GM23338 (cell line): ENCODE measurements around the gene SSTR5. TPM values are rescaled to one million over a fixed set of nuclear protein-coding genes. Genes with fewer than 3 reads are reported as not detected.

ENCODE experiments used
- ATAC-seq: fragments of 200-7000 bp; cut with Tn5 transposase; 3 replicates; pipeline ENCODE4 v1.9.1; 2020
- DNase-seq: peaks from one replicate; pipeline ENCODE4 v3.0.0-alpha.2; 2015; ENCODE audit warnings: low spot score
- H2AFZ ChIP-seq: fragments of 200-600 bp; sonication (generic); 2 replicates; pipeline ENCODE4 v1.8.0; 2016; ENCODE audit warnings: antibody characterized with exemption, mild to moderate bottlenecking, moderate library complexity
- H3F3A ChIP-seq: fragments of 200-600 bp; sonication (generic); replicated peaks from 2 replicates; pipeline ENCODE4 v1.8.0; 2017; ENCODE audit warnings: antibody characterized with exemption, mixed run types, low read depth
- H3K27ac ChIP-seq: fragments of 200-600 bp; sonication (generic); 2 replicates; pipeline ENCODE4 v1.6.1; 2016; ENCODE audit warnings: low read depth
- H3K27me3 ChIP-seq: fragments of 200-600 bp; sonication (generic); 2 replicates; pipeline ENCODE4 v1.8.0; 2016; ENCODE audit warnings: mild to moderate bottlenecking, mixed run types, moderate library complexity; ENCODE audit not compliant: insufficient read depth
- H3K36me3 ChIP-seq: fragments of 200-600 bp; sonication (generic); 2 replicates; pipeline ENCODE4 v1.8.0; 2016; ENCODE audit warnings: mild to moderate bottlenecking; ENCODE audit not compliant: insufficient read depth
- H3K4me1 ChIP-seq: fragments of 200-600 bp; sonication (generic); 2 replicates; pipeline ENCODE4 v1.8.0; 2016; ENCODE audit warnings: mild to moderate bottlenecking, moderate library complexity; ENCODE audit not compliant: insufficient read depth
- H3K4me2 ChIP-seq: fragments of 200-600 bp; sonication (generic); 2 replicates; pipeline ENCODE4 v1.7.1; 2017; ENCODE audit warnings: mixed run types
- H3K4me3 ChIP-seq: fragments of 200-600 bp; sonication (generic); 2 replicates; pipeline ENCODE4 v1.6.1; 2016; ENCODE audit warnings: mixed run types
- H3K79me2 ChIP-seq: fragments of 200-600 bp; sonication (generic); replicated peaks from 2 replicates; pipeline ENCODE4 v1.8.0; 2017; ENCODE audit warnings: mild to moderate bottlenecking; ENCODE audit not compliant: insufficient read depth
- H3K9me2 ChIP-seq: fragments of 200-600 bp; sonication (generic); 2 replicates; pipeline ENCODE4 v1.8.0; 2017; ENCODE audit not compliant: insufficient read depth
- H4K20me1 ChIP-seq: fragments of 200-600 bp; sonication (generic); replicated peaks from 2 replicates; pipeline ENCODE4 v1.8.0; 2017; ENCODE audit warnings: mild to moderate bottlenecking; ENCODE audit not compliant: insufficient read depth
- H3K27ac Mint-ChIP-seq: 2 replicates; pipeline ENCODE4 v1.8.0; 2020; ENCODE audit warnings: inconsistent platforms, mild to moderate bottlenecking, moderate library complexity, mixed read lengths
- H3K27me3 Mint-ChIP-seq: 3 replicates; pipeline ENCODE4 v1.8.0; 2022; ENCODE audit warnings: low read depth, mild to moderate bottlenecking, moderate library complexity, mixed read lengths, inconsistent platforms; ENCODE audit not compliant: insufficient read depth, poor library complexity
- H3K36me3 Mint-ChIP-seq: 3 replicates; pipeline ENCODE4 v1.8.0; 2021; ENCODE audit warnings: low read depth, mild to moderate bottlenecking, inconsistent platforms, moderate library complexity, mixed read lengths
- H3K4me1 Mint-ChIP-seq: 3 replicates; pipeline ENCODE4 v1.8.0; 2020; ENCODE audit warnings: mild to moderate bottlenecking, inconsistent platforms, mixed read lengths
- H3K4me3 Mint-ChIP-seq: 3 replicates; pipeline ENCODE4 v1.8.0; 2021; ENCODE audit warnings: moderate library complexity, mild to moderate bottlenecking, inconsistent platforms, mixed read lengths
- H3K9me3 Mint-ChIP-seq: 3 replicates; pipeline ENCODE4 v1.8.0; 2020; ENCODE audit warnings: moderate library complexity, mild to moderate bottlenecking, inconsistent platforms, mixed read lengths
- CREB1 ChIP-seq: fragments of 250-450 bp; sonication (Bioruptor Pico); IDR thresholded peaks from 2 replicates; pipeline ENCODE4 v1.5.0; 2020; ENCODE audit warnings: low read depth, mild to moderate bottlenecking, moderate library complexity
- CTCF ChIP-seq, 2 experiments: fragments of 200-600 bp in 1 of 2; sonication (generic) in 1 of 2; conservative IDR thresholded peaks; 2 replicates each; pipeline versions ENCODE4 v1.5.1 to v1.6.1; 2016 to 2017; ENCODE audit warnings: antibody characterized with exemption in 2 of 2, low read depth in 2 of 2, mild to moderate bottlenecking in 2 of 2, moderate library complexity in 1 of 2
- ETS1 ChIP-seq: IDR thresholded peaks from 2 replicates; pipeline ENCODE4 v1.6.1; 2016; ENCODE audit warnings: antibody characterized with exemption
- EZH2 ChIP-seq: fragments of 200-600 bp; sonication (generic); IDR thresholded peaks from one replicate; pipeline ENCODE4 v1.8.0; 2017; ENCODE audit warnings: antibody characterized with exemption, mild to moderate bottlenecking, low read depth; ENCODE audit not compliant: unreplicated experiment
- EZH2phosphoT487 ChIP-seq: fragments of 200-600 bp; sonication (generic); IDR thresholded peaks from one replicate; pipeline ENCODE4 v1.8.1; 2018; ENCODE audit warnings: antibody characterized with exemption; ENCODE audit not compliant: unreplicated experiment
- JUNB ChIP-seq: IDR thresholded peaks from one replicate; pipeline ENCODE4 v1.6.1; 2016; ENCODE audit warnings: antibody characterized with exemption; ENCODE audit not compliant: unreplicated experiment
- NANOG ChIP-seq: IDR thresholded peaks from 2 replicates; pipeline ENCODE4 v1.6.1; 2016; ENCODE audit warnings: antibody characterized with exemption, borderline replicate concordance
- POLR2AphosphoS5 ChIP-seq: IDR thresholded peaks from 2 replicates; pipeline ENCODE4 v1.6.1; 2016; ENCODE audit warnings: antibody characterized with exemption, low read depth
- REST ChIP-seq: IDR thresholded peaks from one replicate; pipeline ENCODE4 v1.6.1; 2018; ENCODE audit warnings: antibody characterized with exemption; ENCODE audit not compliant: unreplicated experiment
- STAT1 ChIP-seq: IDR thresholded peaks from one replicate; pipeline ENCODE4 v1.6.1; 2016; ENCODE audit warnings: antibody characterized with exemption; ENCODE audit not compliant: unreplicated experiment
- ZNF331 ChIP-seq: fragments of 250-450 bp; sonication (Bioruptor Pico); IDR thresholded peaks from 2 replicates; pipeline ENCODE4 v1.5.0; 2020; ENCODE audit warnings: low read depth, mild to moderate bottlenecking, moderate library complexity
- polyA plus RNA-seq: library from polyadenylated mRNA; unstranded; fragments of >200 nt; fragmentation: Nextera tagmentation; extraction: Ambion mirVana; gene quantifications from 2 replicates; pipeline ENCODE4 v1.2.1, GENCODE V29; 2016
- total RNA-seq: library from RNA; depleted of rRNA; stranded (reverse); fragments of >200 nt; shearing (Covaris generic); gene quantifications from 2 replicates; pipeline ENCODE4 v1.2.3, GENCODE V29; 2014

Gene SSTR5
- total and polyA plus RNA-seq, 2 experiments from 2014 or later, result 0.60 to 1.0 TPM

- TF ChIP-seq ETS1 (no peak), NANOG (no peak), EZH2phosphoT487 (no peak), STAT1 (no peak)
Measured at GRCh38 chr16:1059310-1059709, 13.2 kb upstream of the SSTR5 start (continued).

GRCh38 chr16:1060416-1061340 is 11.9 kb upstream of the SSTR5 start:
- H3K9me3 Mint-ChIP-seq, result peaks cover 8% of the 10 kb centered on the region
- no peaks in the 10 kb centered on the region for H3K9me2 ChIP-seq
- TF ChIP-seq EZH2, result no peak
- TF ChIP-seq CREB1 (CRISPR knock-in tag), result no peak
- no peak for TF ChIP-seq EZH2phosphoT487
- no peak for TF ChIP-seq REST
- TF ChIP-seq CTCF (conservative IDR thresholded peaks at IDR 0.05; ENCODE audit: low read depth in 2 of 2), result no peak
- TF ChIP-seq JUNB, result no peak
- TF ChIP-seq ZNF331 (CRISPR knock-in tag), result no peak
- no peak for TF ChIP-seq POLR2AphosphoS5

More at GRCh38 chr16:1060416-1061340, 11.9 kb upstream of the SSTR5 start:
- Histone ChIP-seq H3K4me1 (no peaks in the 10 kb centered on the region), H4K20me1 (no peaks in the 10 kb centered on the region), H2AFZ (no peak overlapping the region), H3K4me2 (no peak overlapping the region), H3F3A (no peaks in the 10 kb centered on the region), H3K36me3 (no peaks in the 10 kb centered on the region), H3K4me3 (no peak overlapping the region), H3K27ac (no peak overlapping the region), H3K27me3 (no peaks in the 10 kb centered on the region), H3K79me2 (no peaks in the 10 kb centered on the region)
- Mint-ChIP-seq H3K27ac (no peak overlapping the region), H3K27me3 (peaks cover 5% of the 10 kb centered on the region), H3K4me1 (no peaks in the 10 kb centered on the region; the same call in 2 of the 3 replicates), H3K36me3 (peaks cover 3% of the 10 kb centered on the region; the same call in 1 of the 3 replicates), H3K4me3 (no peak overlapping the region)
- no peak for DNase-seq
- no peak for ATAC-seq
